Superior temporal gyrus (tissue), 1 donor: ENCODE measurements around the gene GABPA.
"Not testable (repeated sequence)": the region's sequence is repeated elsewhere in the genome, so short reads cannot be mapped to it uniquely, and the experiment has no call there.

Experiments used
- DNase-seq: peaks from one replicate; pipeline ENCODE4 v3.0.0-alpha.2; 2016; ENCODE audit errors: extremely low spot score

GABPA gene

DNA sequence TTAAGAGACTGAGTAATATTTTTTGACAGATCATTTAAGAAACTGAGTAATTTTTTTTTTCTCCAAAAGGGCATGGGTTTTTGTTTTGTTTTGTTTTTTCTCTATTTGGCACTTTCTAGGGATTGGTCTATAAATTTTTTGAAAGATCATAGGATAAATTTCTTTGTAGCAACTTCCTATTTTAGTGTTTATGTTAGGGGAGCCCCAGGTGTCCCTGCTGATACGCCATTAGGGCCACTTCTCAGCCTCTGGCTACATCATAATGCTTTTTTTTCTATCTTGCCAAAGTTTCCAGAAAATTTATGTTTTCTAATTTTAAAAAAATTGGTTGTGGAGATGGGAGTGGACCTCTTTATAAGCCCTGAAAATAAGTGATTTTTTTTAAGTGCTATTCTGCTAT is 2.6 kb downstream of the GABPA start:
- no peak for DNase-seq

- DNase-seq, result no peak
These were observed 8.1 kb downstream of the GABPA start for GRCh38 chr21:25742900-25743299.

DNA sequence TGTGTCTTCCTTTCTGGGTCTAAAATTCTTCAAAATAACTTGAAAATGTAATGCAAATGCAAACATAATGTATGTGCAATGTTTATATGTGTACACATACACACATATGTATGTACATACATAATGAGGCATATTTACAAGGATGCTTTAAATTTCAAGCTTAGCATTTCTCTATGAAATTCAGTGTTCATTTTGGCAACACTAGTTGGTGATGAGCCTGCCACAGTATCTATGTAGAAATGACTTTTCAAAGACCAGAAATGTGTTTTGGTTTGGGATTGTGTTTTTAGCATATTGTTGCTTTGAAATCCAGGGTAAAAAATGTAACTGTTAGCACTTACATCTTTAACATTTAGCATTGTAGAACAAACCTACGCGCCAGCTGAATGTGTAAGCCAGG is 10.1 kb downstream of the GABPA start:
- DNase-seq, result no peak

DNA sequence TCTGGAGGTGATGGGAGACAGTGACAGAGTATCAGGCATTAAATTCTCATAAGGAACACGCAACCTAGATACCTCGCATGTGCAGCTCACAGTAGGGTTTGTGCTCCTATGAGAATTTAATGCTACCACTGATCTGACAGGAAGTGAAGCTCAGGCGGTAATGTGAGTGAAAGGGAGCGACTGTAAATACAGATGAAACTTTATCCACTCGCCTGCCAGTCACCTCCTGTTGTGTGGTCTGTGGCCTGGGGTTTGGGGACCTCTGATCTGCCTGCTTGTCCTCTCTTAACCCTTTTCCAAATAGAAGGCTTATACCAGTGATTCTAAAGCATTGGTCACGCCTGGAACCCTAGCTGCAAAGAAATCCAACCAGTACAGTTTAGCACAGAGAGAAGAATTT is 15.3 kb downstream of the GABPA start:
- DNase-seq, result no peak

DNA sequence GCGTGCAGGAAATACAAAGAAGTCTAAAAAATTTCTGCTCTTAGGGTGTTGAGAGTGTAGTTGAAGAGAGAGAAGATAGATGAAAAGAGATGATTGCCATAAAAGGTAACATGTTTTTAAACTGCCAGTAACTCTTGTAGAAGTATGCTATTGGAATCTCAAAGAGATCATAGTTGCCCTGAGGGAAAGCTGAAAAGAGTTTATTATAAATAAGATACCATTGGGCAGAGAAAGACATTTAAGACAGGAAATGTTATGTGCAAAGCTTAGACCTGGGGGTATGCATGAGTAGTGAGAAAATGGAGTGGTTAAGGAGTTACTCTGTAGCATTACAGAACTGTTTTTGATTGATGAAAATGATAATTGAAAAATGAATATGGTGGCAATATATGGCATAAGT is 17.6 kb downstream of the GABPA start:
- DNase-seq, result no peak

- no peak for DNase-seq
These were observed 21.6 kb downstream of the GABPA start for GRCh38 chr21:25756190-25756932.

DNA sequence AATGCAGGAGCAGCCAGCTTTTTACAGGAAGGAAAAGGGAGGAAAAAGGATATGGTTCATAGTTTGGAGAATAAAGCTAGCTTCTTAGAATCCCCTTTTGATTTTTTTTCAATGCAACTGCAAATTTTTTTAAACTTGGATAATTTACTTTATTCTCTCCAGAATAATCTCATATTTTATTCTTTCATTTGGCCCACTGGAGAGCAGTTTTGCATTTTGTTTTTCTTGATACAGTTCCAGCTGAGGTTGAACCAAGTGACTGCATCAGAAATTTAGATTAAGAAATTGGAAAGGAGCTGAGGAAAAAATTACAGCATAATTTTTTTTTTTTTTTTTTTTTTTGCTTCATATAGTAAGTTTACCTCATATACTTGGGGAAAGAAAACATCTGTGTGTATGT is 22.8 kb downstream of the GABPA start:
- no peak for DNase-seq

DNA sequence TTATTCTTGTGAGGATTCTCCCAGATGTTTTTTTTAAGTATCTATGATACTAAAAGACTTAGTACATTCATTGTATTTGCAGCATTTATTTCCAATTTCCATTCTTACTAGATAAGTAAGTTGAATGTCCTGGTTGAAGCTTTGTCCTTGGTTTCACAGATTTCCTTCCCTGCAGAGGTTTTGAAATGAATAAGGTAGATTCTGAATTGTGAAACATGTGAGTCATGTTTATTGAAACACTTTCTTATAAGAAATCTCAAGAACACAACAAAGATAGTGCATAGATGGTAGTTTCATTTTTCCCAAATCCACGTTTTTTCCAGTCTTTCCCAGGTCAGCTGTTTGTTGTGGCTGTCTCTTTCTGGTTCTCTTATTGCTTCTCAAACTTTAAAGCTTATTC is 24.8 kb downstream of the GABPA start:
- DNase-seq, result no peak

DNA sequence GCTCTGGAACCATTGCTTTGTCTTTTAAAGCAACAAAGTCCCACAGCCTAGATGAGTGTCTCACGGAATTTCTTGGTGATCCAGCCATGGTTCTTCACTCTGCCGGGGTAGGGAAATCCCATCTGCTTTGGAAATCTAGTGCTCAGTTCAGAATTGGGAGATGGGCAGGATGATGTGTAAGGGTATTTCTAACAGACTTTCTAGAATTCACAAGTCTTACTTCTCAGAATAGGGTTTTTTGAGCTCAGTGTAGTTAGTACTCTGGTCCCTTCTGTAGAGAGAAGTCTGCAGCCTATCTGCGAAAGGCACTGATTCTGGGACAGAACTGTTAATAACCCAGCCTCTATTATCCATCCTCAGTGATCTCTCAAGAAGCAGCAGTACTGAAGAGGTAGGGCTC is 25.3 kb downstream of the GABPA start:
- DNase-seq, result no peak

GRCh38 chr21:25760677-25761076 is 25.9 kb downstream of the GABPA start:
- no peak for DNase-seq

DNA sequence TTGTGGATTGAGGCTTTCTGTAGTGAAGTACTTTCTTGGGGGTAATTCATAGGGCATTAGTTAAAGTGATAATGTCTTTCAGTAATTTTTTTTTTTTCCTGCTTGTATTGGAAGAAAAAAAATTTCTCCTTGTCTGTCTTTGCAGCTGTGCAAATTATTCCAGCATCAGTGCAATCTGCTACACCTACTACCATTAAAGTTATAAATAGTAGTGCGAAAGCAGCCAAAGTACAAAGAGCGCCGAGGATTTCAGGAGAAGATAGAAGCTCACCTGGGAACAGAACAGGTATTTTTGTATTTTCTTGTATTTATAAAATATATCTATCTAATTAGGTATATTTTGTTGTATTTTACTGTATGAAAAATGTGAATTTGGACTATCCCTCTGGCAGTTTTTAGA is 29.3 kb downstream of the GABPA start:
- no peak for DNase-seq

GRCh38 chr21:25767921-25768320 is 33.1 kb downstream of the GABPA start:
- DNase-seq, result no peak

- no peak for DNase-seq
These were observed 37.9 kb downstream of the GABPA start for GRCh38 chr21:25772686-25773085.

- DNase-seq, result no peak
These were observed 41.7 kb downstream of the GABPA start for GRCh38 chr21:25776440-25776839.

DNA sequence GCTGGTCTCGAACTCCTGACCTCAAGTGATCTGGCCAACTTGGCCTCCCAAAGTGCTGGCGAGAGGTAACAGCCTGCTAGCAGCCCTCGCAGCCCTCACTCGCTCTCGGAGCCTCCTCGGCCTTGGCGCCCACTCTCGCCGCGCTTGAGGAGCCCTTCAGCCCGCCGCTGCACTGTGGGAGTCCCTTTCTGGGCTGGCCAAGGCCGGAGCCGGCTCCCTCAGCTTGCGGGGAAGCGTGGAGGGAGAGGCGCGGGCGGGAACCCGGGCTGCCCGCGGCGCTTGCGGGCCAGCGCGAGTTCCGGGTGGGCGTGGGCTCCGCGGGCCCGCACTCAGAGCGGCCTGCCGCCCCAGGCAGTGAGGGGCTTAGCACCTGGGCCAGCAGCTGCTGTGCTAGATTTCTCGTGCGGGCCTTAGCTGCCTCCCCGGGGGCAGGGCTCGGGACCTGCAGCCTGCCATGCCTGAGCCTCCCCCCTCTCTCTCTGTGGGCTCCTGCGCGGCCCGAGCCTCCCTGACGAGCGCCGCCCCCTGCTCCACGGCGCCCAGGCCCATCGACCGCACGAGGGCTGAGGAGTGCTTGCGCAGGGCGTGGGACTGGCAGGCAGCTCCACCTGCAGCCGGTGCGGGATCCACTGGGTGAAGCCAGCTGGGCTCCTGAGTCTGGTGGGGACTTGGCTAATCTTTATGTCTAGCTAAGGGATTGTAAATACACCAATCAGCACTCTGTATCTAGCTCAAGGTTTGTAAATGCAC is 43.5 kb downstream of the GABPA start:
- DNase-seq, result not testable (repeated sequence)

GRCh38 chr21:25788677-25789076 is 53.9 kb downstream of the GABPA start:
- DNase-seq, result no peak

DNA sequence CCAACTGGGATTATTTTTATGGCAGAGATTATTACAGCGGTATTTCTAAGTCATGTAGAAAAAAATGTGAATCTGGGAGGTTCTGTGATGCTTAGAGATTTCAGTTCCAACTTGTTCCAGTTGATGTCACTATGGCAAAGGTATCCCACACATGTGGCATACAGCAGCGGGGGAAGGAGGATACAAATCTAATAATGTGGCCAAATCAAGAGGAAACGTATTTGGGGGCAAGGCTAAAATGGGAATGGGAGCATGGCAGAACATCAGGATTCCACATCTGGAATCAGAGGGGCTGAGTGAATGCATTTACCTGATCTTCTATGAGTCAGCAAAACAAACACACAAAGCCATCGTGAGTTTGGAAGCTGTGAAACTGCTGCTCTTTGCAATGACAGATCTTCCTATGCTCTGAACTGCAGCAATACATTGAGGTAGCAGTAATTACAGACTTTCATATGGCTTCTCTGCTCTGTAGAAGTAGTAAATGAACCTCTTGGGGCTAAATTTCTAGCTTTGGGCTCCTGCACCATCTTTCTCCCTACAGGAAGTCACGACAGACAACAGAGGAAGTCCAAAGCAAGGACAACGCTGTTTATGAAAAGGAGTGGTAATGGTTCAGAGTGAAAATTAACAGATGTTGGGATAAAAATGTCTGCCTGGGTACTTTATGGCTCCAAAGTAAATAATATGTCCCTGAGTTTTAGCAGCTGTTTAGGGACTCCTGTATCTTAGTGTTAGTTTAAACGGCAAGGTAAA is 55.5 kb downstream of the GABPA start:
- DNase-seq, result peak; percentile 78

DNA sequence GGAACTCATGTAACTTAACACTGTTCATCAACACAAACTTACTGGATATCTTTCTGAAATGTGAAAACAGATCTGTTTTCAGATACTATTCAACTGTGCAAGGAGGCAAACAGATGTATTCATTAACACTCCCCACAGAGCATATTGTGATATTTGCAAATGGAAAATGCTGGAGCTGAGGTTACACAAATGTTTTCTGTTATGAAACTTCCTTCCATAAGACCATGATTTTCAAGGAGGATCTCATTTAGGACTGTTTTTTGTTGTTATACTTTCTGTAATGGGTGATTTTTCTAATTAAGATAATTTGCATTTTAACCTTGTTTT is 56.1 kb downstream of the GABPA start:
- no peak for DNase-seq

DNA sequence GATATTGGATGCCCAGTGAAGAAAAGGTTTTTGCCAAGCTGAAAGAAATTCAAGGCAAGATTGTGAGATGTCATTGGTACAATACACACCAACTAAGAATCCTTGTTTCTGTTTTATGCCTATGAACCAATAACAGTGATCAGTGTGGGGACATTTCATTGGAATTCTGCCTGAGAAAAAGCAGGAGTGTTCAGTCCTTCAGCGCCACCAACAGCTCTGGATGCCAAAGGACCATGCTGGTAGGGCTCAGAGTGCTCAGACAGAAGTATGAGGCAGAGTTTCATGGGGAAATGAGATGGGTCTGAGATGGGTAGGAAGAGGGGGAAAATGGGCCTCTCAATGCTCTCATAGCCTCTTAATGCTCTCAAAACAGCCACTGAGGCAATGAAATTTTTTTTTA is 56.5 kb downstream of the GABPA start:
- no peak for DNase-seq

DNA sequence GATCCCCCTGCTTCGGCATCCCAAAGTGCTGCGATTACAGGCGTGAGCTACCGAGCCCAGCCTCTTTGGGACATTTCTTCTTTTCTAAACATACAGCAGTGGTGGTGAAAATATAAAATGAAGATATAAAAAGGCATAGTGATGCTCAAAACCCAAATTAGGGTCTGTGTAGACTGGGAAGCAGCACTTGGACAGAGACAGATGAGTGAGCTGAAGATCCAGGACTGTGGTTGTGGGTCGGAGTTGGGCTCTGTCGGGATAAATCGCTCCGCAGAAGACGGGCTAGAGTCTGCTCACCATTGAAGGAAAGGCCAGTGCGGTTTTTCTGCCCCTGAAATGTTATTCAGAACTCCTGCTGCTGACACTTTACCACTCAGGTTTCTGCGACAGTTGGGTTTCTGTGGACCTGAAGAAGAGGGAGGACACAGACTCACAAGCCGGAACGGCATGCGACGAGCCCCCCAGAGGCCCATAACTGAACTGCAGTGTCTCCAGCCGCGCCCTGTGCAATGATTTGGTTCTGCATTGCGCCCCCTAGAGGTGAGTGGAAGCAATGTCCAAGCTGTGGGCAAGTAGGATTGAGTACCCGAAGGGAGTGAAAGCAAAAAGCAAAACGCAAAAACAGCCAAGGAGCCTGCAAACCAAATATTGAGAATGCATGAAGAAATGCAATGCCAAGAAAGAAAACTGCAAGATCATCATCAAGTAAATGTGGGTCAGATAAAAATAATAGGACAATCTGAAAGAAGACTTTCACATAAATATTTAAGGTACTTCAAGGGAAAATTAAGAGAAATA is 66.6 kb downstream of the GABPA start:
- DNase-seq, result peak; percentile 76

- DNase-seq, result no peak
These were observed 71.3 kb downstream of the GABPA start for GRCh38 chr21:25806060-25806459.

DNA sequence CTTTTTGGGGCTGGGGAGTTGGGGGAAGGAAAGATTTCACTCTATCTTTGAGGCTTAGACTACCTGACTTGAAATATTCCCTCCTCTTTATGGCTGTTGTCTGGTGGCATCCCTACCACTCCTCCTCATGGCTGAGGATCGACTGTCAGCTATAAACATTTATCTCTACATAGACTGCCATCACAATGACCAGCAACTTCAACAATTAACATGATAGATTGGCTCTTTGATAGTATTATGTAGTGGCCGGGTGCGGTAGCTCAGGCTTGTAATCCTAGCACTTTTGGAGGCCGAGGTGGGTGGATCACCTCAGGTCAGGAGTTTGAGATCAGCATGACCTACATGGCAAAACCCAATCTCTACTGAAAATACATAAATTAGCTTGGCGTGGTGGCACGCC is 72.4 kb downstream of the GABPA start:
- no peak for DNase-seq
